ENCODE data around the gene THSD4. TPM values are rescaled to one million over a fixed set of nuclear protein-coding genes. Genes with fewer than 3 reads are reported as not detected.
A peak's percentile ranks its signal among the peaks of the same experiment; 100 is the strongest.

The THSD4 gene
- total and polyA plus RNA-seq, 2 of the 4 experiments (the other 2 are of a cell fraction), result 25.5 to 31.1 TPM

DNA sequence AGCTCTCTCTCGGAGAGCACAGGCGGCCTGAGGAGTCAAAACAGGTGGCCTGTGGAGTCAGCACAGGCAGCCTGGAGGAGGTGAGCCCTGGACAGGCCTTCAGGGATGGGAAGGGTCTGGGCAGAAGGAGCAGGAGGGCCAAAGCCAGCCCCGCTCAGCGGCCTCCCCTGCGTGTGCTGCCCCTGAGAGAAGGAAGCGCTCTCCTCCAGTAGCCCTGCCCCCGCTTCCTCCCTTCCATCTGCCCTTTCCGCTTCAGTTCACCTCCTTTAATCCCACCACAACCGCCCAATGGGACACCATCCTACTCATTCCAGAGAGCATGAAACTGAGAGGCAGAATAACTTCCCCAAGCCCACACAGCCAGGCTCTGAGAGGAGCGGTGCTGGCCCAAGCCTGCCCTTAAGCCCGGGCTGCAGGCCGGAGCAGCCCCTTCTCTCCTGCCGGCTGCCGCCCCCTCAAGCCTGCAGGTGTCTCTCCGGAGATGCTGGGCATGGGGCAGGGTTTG is 691.9 kb downstream of the THSD4 start:
- Histone ChIP-seq H2BK5ac (ENCODE audit: low read depth, low read length, poor library complexity, severe bottlenecking) (no peak overlapping the region), H3K36me3 (ENCODE audit: control insufficient read depth, insufficient read depth, low read length) (no peaks in the 10 kb centered on the region), H3K4me1 (ENCODE audit: control insufficient read depth, insufficient read depth, low read length) (peaks cover 15% of the 10 kb centered on the region), H3K9ac (ENCODE audit: low read depth, low read length) (no peak overlapping the region), H2AFZ (replicated peaks; ENCODE audit: low read length, poor library complexity) (peak overlapping the region; percentile 61), H3K56ac (ENCODE audit: extremely low read depth, insufficient read depth, low read length) (no peak overlapping the region), H3K4ac (ENCODE audit: low read depth, low read length) (no peak overlapping the region), H3K27ac (ENCODE audit: insufficient read depth, low read length) (no peak overlapping the region), H3K9me1 (ENCODE audit: insufficient read depth, low read length) (peaks cover 5% of the 10 kb centered on the region; the same call in 1 of the 2 replicates), H4K20me1 (ENCODE audit: insufficient read depth, low read length) (no peaks in the 10 kb centered on the region), H3K4me3 (ENCODE audit: insufficient read depth, low read depth, low read length) (no peak overlapping the region), H3K9me3 (ENCODE audit: control insufficient read depth, insufficient read depth, low read length) (no peaks in the 10 kb centered on the region), H3K79me1 (ENCODE audit: low read depth in 1 of 2, low read length in 2 of 2) (no peaks in the 10 kb centered on the region), H3K18ac (ENCODE audit: low read depth, low read length) (no peak overlapping the region), H2BK15ac (ENCODE audit: low read depth, low read length) (no peak overlapping the region), H4K91ac (ENCODE audit: insufficient read depth, low read depth, low read length) (no peak overlapping the region), H3K14ac (replicated peaks; ENCODE audit: low read depth, low read length) (0 out of 2 replicates have a peak overlapping the region, but pooled peaks have one; percentile 30), H2BK20ac (ENCODE audit: low read depth, low read length) (0 out of 2 replicates have a peak overlapping the region, but pooled peaks have one; percentile 29), H4K5ac (ENCODE audit: low read depth, low read length) (no peak overlapping the region), H3K4me2 (ENCODE audit: low read depth, low read length) (no peak overlapping the region), H2AK5ac (ENCODE audit: low read depth, low read length) (peak overlapping the region; percentile 48; the same call in 1 of the 2 replicates), H3K27me3 (ENCODE audit: control insufficient read depth, insufficient read depth, low read length) (no peaks in the 10 kb centered on the region), H2BK120ac (ENCODE audit: low read depth, low read length) (no peak overlapping the region), H2AK9ac (replicated peaks; ENCODE audit: low read depth, low read length, poor library complexity) (peak overlapping the region; percentile 67), H3K23ac (ENCODE audit: low read depth, low read length) (no peak overlapping the region), H4K8ac (ENCODE audit: low read depth in 2 of 2, low read length in 2 of 2) (0 out of 4 replicates have a peak overlapping the region, but pooled peaks of 1 of the 2 experiments have one; percentile 57)
- no peak for DNase-seq
- in situ Hi-C loops (cut with MboI; ENCODE audit: low sequenced_read_pairs), result loop anchor here (5.0 to 10.0 kb wide), 3 partner anchors 360 to 832 kb away; no protein-coding TSS in a partner anchor
- BruUV-seq (replicated peaks), result no TSS peak
- WGBS, 2 experiments (ENCODE audit: extremely low coverage in 2 of 2, insufficient read length in 1 of 2), result 77% methylated on average over 4 of the region's 15 CpGs; no CpG with 5 or more reads in 1 of the 2 experiments
- ChIA-PET POLR2A (ENCODE audit: unreplicated experiment) (no interaction called here), CTCF (interaction anchor here (1.6 kb wide), 1 partner anchor 55 kb away, joined by 5 read pairs; no protein-coding TSS in a partner anchor)
- intact Hi-C loops (cut with micrococcal nuclease), result loop anchor here (10.0 kb wide), 1 partner anchor 912 kb away; the partner anchor contains the start of genes LRRC49 and THAP10
- TF ChIP-seq, protein P1, sequence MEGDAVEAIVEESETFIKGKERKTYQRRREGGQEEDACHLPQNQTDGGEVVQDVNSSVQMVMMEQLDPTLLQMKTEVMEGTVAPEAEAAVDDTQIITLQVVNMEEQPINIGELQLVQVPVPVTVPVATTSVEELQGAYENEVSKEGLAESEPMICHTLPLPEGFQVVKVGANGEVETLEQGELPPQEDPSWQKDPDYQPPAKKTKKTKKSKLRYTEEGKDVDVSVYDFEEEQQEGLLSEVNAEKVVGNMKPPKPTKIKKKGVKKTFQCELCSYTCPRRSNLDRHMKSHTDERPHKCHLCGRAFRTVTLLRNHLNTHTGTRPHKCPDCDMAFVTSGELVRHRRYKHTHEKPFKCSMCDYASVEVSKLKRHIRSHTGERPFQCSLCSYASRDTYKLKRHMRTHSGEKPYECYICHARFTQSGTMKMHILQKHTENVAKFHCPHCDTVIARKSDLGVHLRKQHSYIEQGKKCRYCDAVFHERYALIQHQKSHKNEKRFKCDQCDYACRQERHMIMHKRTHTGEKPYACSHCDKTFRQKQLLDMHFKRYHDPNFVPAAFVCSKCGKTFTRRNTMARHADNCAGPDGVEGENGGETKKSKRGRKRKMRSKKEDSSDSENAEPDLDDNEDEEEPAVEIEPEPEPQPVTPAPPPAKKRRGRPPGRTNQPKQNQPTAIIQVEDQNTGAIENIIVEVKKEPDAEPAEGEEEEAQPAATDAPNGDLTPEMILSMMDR (conservative IDR thresholded peaks at IDR 0.05; ENCODE audit: low read depth, low read length), result no peak
- TF ChIP-seq RAD21 (IDR thresholded peaks at IDR 0.05; ENCODE audit: low read length) (no peak), CEBPB (IDR thresholded peaks at IDR 0.05; ENCODE audit: low read depth, low read length) (no peak), CHD1 (IDR thresholded peaks at IDR 0.05; ENCODE audit: low read depth, low read length) (no peak), BHLHE40 (IDR thresholded peaks at IDR 0.05; ENCODE audit: low read depth, low read length) (no peak), NFE2L2 (IDR thresholded peaks at IDR 0.05; ENCODE audit: low read depth, low read length) (no peak)
- peak; percentile 36 for ATAC-seq (ENCODE audit: low read depth)
- dilution Hi-C loops (cut with HindIII; ENCODE audit: low sequenced_read_pairs, unreplicated experiment), result no loop called here

All from IMR-90 (cell line).